DOHH2 (cell line): Measurements from ENCODE around the gene INCENP.

Source experiments
- CTCF ChIP-seq: fragments of 200-600 bp; sonication (generic); IDR thresholded peaks from one replicate; pipeline ENCODE4 v1.5.1; 2014; ENCODE audit warnings: antibody characterized with exemption, mild to moderate bottlenecking, low read depth, low read length; ENCODE audit not compliant: poor library complexity, severe bottlenecking
- EZH2phosphoT487 ChIP-seq: fragments of 200-600 bp; sonication (generic); IDR thresholded peaks from 2 replicates; pipeline ENCODE4 v1.6.1; 2017; ENCODE audit warnings: borderline replicate concordance, mild to moderate bottlenecking, antibody characterized with exemption, low read length, moderate library complexity, mixed read lengths

GRCh38 chr11:62145261-62145871 lies 21.6 kb downstream of the INCENP start:
- TF ChIP-seq CTCF (no peak), EZH2phosphoT487 (no peak)
